PC-9 (cell line): ENCODE data around the gene CPEB1.

Experiments
- CTCF ChIP-seq: fragments of 200-600 bp; sonication (generic); conservative IDR thresholded peaks from 2 replicates; pipeline ENCODE4 v1.6.1; 2017; ENCODE audit warnings: mixed run types, antibody characterized with exemption, mild to moderate bottlenecking, moderate library complexity
- EZH2 ChIP-seq: fragments of 200-600 bp; sonication (generic); IDR thresholded peaks from 2 replicates; pipeline ENCODE4 v1.8.0; 2017; ENCODE audit warnings: antibody characterized with exemption, low read depth

- no peak for TF ChIP-seq EZH2
- no peak for TF ChIP-seq CTCF
Measured at GRCh38 chr15:82646250-82647044, 716 bp downstream of the CPEB1 start.
